ENCODE results near the gene SH3YL1.

DNA sequence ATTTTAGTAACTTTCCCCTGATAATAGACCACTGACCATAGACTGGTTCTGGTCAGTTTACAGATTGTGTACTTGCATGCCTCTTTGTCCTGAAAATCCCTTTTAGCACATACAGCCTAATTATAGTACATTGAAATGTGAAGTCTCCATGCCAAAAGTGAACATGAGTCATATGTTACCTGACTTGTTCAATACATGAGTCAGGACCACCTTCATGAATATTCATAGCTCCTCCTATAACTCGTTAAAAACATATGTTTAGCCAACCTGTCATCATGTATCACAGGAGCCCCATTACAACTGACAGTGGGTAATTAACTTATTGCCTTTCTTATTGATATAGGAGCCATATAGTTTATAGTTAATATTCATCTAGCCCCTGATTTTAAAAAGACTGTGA, 78.6 kb downstream of the SH3YL1 start:
- no peak for TF ChIP-seq EZH2 (IDR thresholded peaks at IDR 0.05; ENCODE audit: borderline replicate concordance, low read depth, low read length, poor library complexity, severe bottlenecking)
- TF ChIP-seq CTCF (conservative IDR thresholded peaks at IDR 0.05; ENCODE audit: low read depth, low read length): no peak

Measured in A673 (cell line).